Epithelial cell of esophagus (primary cell): ENCODE measurements around the gene NACC1.
"Not testable (repeated sequence)": the region's sequence is repeated elsewhere in the genome, so short reads cannot be mapped to it uniquely, and the experiment has no call there.

Experiments
- DNase-seq: peaks from one replicate; pipeline ENCODE4 v3.0.0; 2010; ENCODE audit warnings: low read depth
- H3K4me3 ChIP-seq: 2 replicates; pipeline ENCODE4 v1.5.1; 2011; ENCODE audit warnings: mild to moderate bottlenecking, low read length, control low read depth
- CTCF ChIP-seq: IDR thresholded peaks from 2 replicates; pipeline ENCODE4 v1.5.1; 2011; ENCODE audit warnings: low read depth, mild to moderate bottlenecking, low read length, control low read depth, inconsistent platforms; ENCODE audit not compliant: insufficient read depth; ENCODE audit errors: missing control alignments

NACC1 gene

GRCh38 chr19:13163609-13164342 lies 45.7 kb downstream of the NACC1 start:
- TF ChIP-seq CTCF, result no peak
- DNase-seq, result peak; percentile 57
- peak overlapping the region; percentile 30 for H3K4me3 ChIP-seq

- no peak for TF ChIP-seq CTCF
- peak overlapping the region; percentile 18 for H3K4me3 ChIP-seq
- peak; percentile 90 for DNase-seq
These were observed 46.5 kb downstream of the NACC1 start for GRCh38 chr19:13164343-13165161.

- no peak for TF ChIP-seq CTCF
- DNase-seq, result no peak
- no peak overlapping the region for H3K4me3 ChIP-seq
These were observed 47.3 kb downstream of the NACC1 start for GRCh38 chr19:13165162-13165997.

- not testable (repeated sequence) for DNase-seq, H3K4me3 ChIP-seq
These were observed 48.1 kb downstream of the NACC1 start for GRCh38 chr19:13166151-13166550.

- TF ChIP-seq CTCF, result no peak
- no peak overlapping the region for H3K4me3 ChIP-seq
- DNase-seq, result peak; percentile 94
These were observed 51.7 kb downstream of the NACC1 start for GRCh38 chr19:13169769-13170168.

- DNase-seq, result peak; percentile 81
- H3K4me3 ChIP-seq, result no peak overlapping the region
- TF ChIP-seq CTCF, result no peak
These were observed 53.1 kb downstream of the NACC1 start for GRCh38 chr19:13171146-13171545.

GRCh38 chr19:13172346-13173138 lies 54.5 kb downstream of the NACC1 start:
- no peak overlapping the region for H3K4me3 ChIP-seq
- no peak for TF ChIP-seq CTCF
- peak; percentile 84 for DNase-seq
